Measurements from ENCODE around the gene PRKCH. TPM values are rescaled to one million over a fixed set of nuclear protein-coding genes. Genes with fewer than 3 reads are reported as not detected.

Gene PRKCH
- polyA plus RNA-seq, 3 donors = 3.6 to 6.2 (median 5.4) TPM

- Histone ChIP-seq H4K20me1 (ENCODE audit: insufficient read depth, low read length) (no peaks in the 10 kb centered on the region), H3K4me2 (replicated peaks; ENCODE audit: extremely low read depth, low read length, poor library complexity, severe bottlenecking) (no peak overlapping the region), H3K4me1 (ENCODE audit: control insufficient read depth in 1 of 2, insufficient read depth in 2 of 2, low read length in 2 of 2) (peaks cover 32 to 37% of the 10 kb centered on the region in 2 donors), H3K36me3 (replicated peaks in 1 of 2; ENCODE audit: control insufficient read depth in 1 of 2, insufficient read depth in 2 of 2, low read length in 2 of 2) (no peaks in the 10 kb centered on the region), H3K27me3 (ENCODE audit: control insufficient read depth in 2 of 2, insufficient read depth in 2 of 2, low read length in 2 of 2) (no peaks in the 10 kb centered on the region), H3K79me2 (ENCODE audit: insufficient read depth, low read length) (no peaks in the 10 kb centered on the region), H2AFZ (ENCODE audit: insufficient read depth, low read depth, low read length, poor library complexity, severe bottlenecking) (no peak overlapping the region), H3K27ac (ENCODE audit: low read depth in 1 of 2, low read length in 2 of 2) (no peak overlapping the region), H3K9ac (ENCODE audit: insufficient read depth, low read length, poor library complexity, severe bottlenecking) (no peak overlapping the region), H3K9me3 (replicated peaks in 1 of 2; ENCODE audit: control insufficient read depth in 1 of 2, insufficient read depth in 1 of 2, low read length in 2 of 2) (no peaks in the 10 kb centered on the region), H3K4me3 (replicated peaks in 1 of 3; ENCODE audit: low read depth in 2 of 3, low read length in 3 of 3) (no peak overlapping the region)
- Mint-ChIP-seq H3K27me3 (ENCODE audit: low read depth in 3 of 3) (peaks cover 0 to under 1% (median 0%) of the 10 kb centered on the region in 3 donors), H3K27ac (peak overlapping the region in 1 of 7 donors; percentile 47), H3K4me3 (no peak overlapping the region), H3K9me3 (peaks cover 0 to 2% (median 0%) of the 10 kb centered on the region in 7 donors), H3K36me3 (peaks cover 4 to 7% of the 10 kb centered on the region in 2 donors), H3K4me1 (peaks cover 42% of the 10 kb centered on the region)
- no peak for DNase-seq
- TF ChIP-seq, protein P1, sequence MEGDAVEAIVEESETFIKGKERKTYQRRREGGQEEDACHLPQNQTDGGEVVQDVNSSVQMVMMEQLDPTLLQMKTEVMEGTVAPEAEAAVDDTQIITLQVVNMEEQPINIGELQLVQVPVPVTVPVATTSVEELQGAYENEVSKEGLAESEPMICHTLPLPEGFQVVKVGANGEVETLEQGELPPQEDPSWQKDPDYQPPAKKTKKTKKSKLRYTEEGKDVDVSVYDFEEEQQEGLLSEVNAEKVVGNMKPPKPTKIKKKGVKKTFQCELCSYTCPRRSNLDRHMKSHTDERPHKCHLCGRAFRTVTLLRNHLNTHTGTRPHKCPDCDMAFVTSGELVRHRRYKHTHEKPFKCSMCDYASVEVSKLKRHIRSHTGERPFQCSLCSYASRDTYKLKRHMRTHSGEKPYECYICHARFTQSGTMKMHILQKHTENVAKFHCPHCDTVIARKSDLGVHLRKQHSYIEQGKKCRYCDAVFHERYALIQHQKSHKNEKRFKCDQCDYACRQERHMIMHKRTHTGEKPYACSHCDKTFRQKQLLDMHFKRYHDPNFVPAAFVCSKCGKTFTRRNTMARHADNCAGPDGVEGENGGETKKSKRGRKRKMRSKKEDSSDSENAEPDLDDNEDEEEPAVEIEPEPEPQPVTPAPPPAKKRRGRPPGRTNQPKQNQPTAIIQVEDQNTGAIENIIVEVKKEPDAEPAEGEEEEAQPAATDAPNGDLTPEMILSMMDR (IDR thresholded peaks at IDR 0.05) = no peak
- 94% methylated on average over 6 of the region's 6 CpGs for WGBS (ENCODE audit: insufficient coverage)
- intact Hi-C loops (cut with micrococcal nuclease) = no loop called here
These were observed 236.9 kb downstream of the PRKCH start for GRCh38 chr14:61558271-61558670.

- H3K4me1 Mint-ChIP-seq = peaks cover 43% of the 10 kb centered on the region
- peak overlapping the region in 1 of 7 donors; percentile 12 for H3K27ac Mint-ChIP-seq
- WGBS (ENCODE audit: insufficient coverage) = 93% methylated on average over 8 of the region's 14 CpGs
- no peak for DNase-seq
- Histone ChIP-seq H3K4me1 (ENCODE audit: control insufficient read depth in 1 of 2, insufficient read depth in 2 of 2, low read length in 2 of 2) (peaks cover 33 to 37% of the 10 kb centered on the region in 2 donors), H3K27ac (ENCODE audit: low read depth in 1 of 2, low read length in 2 of 2) (no peak overlapping the region), H3K27me3 (ENCODE audit: control insufficient read depth in 2 of 2, insufficient read depth in 2 of 2, low read length in 2 of 2) (no peaks in the 10 kb centered on the region), H3K4me3 (replicated peaks in 1 of 3; ENCODE audit: low read depth in 2 of 3, low read length in 3 of 3) (no peak overlapping the region), H2AFZ (ENCODE audit: insufficient read depth, low read depth, low read length, poor library complexity, severe bottlenecking) (no peak overlapping the region), H4K20me1 (ENCODE audit: insufficient read depth, low read length) (no peaks in the 10 kb centered on the region), H3K9me3 (replicated peaks in 1 of 2; ENCODE audit: control insufficient read depth in 1 of 2, insufficient read depth in 1 of 2, low read length in 2 of 2) (no peaks in the 10 kb centered on the region), H3K36me3 (replicated peaks in 1 of 2; ENCODE audit: control insufficient read depth in 1 of 2, insufficient read depth in 2 of 2, low read length in 2 of 2) (no peaks in the 10 kb centered on the region), H3K4me2 (replicated peaks; ENCODE audit: extremely low read depth, low read length, poor library complexity, severe bottlenecking) (no peak overlapping the region), H3K79me2 (ENCODE audit: insufficient read depth, low read length) (no peaks in the 10 kb centered on the region), H3K9ac (ENCODE audit: insufficient read depth, low read length, poor library complexity, severe bottlenecking) (no peak overlapping the region)
- H3K4me3 Mint-ChIP-seq = no peak overlapping the region
- peaks cover 0 to 2% (median 0%) of the 10 kb centered on the region in 7 donors for H3K9me3 Mint-ChIP-seq
- TF ChIP-seq, protein P1 (IDR thresholded peaks at IDR 0.05) = no peak
- H3K36me3 Mint-ChIP-seq = peaks cover 11 to 13% of the 10 kb centered on the region in 2 donors
- intact Hi-C loops (cut with micrococcal nuclease) = loop anchor here in 1 of 2 donors (5.0 kb wide), 1 partner anchor 43 kb away; no protein-coding TSS in a partner anchor
- peaks cover 0 to 2% (median 2%) of the 10 kb centered on the region in 3 donors for H3K27me3 Mint-ChIP-seq (ENCODE audit: low read depth in 3 of 3)
These were observed 238.3 kb downstream of the PRKCH start for GRCh38 chr14:61559641-61560201.

All from CD14-positive monocyte (primary cell).